Keratinocyte (primary cell): Measurements from ENCODE around the gene FNBP1. TPM values are rescaled to one million over a fixed set of nuclear protein-coding genes. Genes with fewer than 3 reads are reported as not detected.

Experiments
- DNase-seq: peaks from one replicate; pipeline ENCODE4 v3.0.0-alpha.2; 2011; ENCODE audit warnings: low read depth, missing footprints, low spot score
- FAIRE-seq: peaks from 2 replicates; lab custom pipeline; 2011; peaks lifted over from hg19 to GRCh38; lab: Jason Lieb, UNC
- H2AFZ ChIP-seq: 2 replicates; pipeline ENCODE4 v1.6.0; 2012; ENCODE audit warnings: low read length, control low read depth, inconsistent platforms; ENCODE audit not compliant: control insufficient read depth
- H3K27ac ChIP-seq: 2 replicates; pipeline ENCODE4 v1.5.1; 2011; ENCODE audit warnings: low read length; ENCODE audit not compliant: control insufficient read depth, insufficient read depth
- H3K27me3 ChIP-seq: 3 replicates; pipeline ENCODE4 v1.6.0; 2011; ENCODE audit warnings: low read length; ENCODE audit not compliant: control insufficient read depth, insufficient read depth; ENCODE audit errors: extremely low read depth
- H3K36me3 ChIP-seq, 2 experiments: 2 replicates in 1 of 2; 3 replicates in 1 of 2; pipeline ENCODE4 v1.5.1; 2011; ENCODE audit warnings: low read length in 2 of 2, mild to moderate bottlenecking in 1 of 2; ENCODE audit not compliant: control insufficient read depth in 2 of 2, insufficient read depth in 2 of 2; ENCODE audit errors: extremely low read depth in 1 of 2
- H3K4me1 ChIP-seq: 3 replicates; pipeline ENCODE4 v1.5.1; 2011; ENCODE audit warnings: low read length; ENCODE audit not compliant: control insufficient read depth, insufficient read depth; ENCODE audit errors: extremely low read depth
- H3K4me2 ChIP-seq: 3 replicates; pipeline ENCODE4 v1.6.0; 2011; ENCODE audit warnings: low read depth, low read length; ENCODE audit not compliant: control insufficient read depth, insufficient read depth; ENCODE audit errors: extremely low read depth
- H3K4me3 ChIP-seq, 3 experiments: fragments of 200-600 bp in 1 of 3; sonication (generic) in 1 of 3; 2 replicates in 2 of 3; 3 replicates in 1 of 3; pipeline ENCODE4 v1.5.1; 2011 to 2016; ENCODE audit warnings: low read length in 3 of 3, mild to moderate bottlenecking in 3 of 3, control low read depth in 2 of 3, inconsistent platforms in 1 of 3, low read depth in 1 of 3, mixed read lengths in 1 of 3, mixed run types in 1 of 3, moderate library complexity in 1 of 3; ENCODE audit not compliant: control insufficient read depth in 2 of 3, insufficient read depth in 2 of 3; ENCODE audit errors: extremely low read depth in 1 of 3
- H3K79me2 ChIP-seq: 2 replicates; pipeline ENCODE4 v1.6.0; 2012; ENCODE audit warnings: low read length; ENCODE audit not compliant: control insufficient read depth, insufficient read depth
- H3K9ac ChIP-seq: 3 replicates; pipeline ENCODE4 v1.6.0; 2011; ENCODE audit warnings: low read length; ENCODE audit not compliant: control insufficient read depth, insufficient read depth; ENCODE audit errors: extremely low read depth
- H3K9me1 ChIP-seq: 3 replicates; pipeline ENCODE4 v1.6.0; 2011; ENCODE audit warnings: low read length; ENCODE audit not compliant: control insufficient read depth, insufficient read depth; ENCODE audit errors: extremely low read depth
- H3K9me3 ChIP-seq: 2 replicates; pipeline ENCODE4 v1.5.1; 2012; ENCODE audit warnings: low read depth, low read length; ENCODE audit not compliant: control insufficient read depth
- H4K20me1 ChIP-seq: 3 replicates; pipeline ENCODE4 v1.6.0; 2011; ENCODE audit warnings: low read length; ENCODE audit not compliant: control insufficient read depth, insufficient read depth; ENCODE audit errors: extremely low read depth
- CTCF ChIP-seq, 3 experiments: IDR thresholded peaks in 1 of 3; conservative IDR thresholded peaks in 1 of 3; optimal IDR thresholded peaks in 1 of 3; 2 replicates in 2 of 3; 3 replicates in 1 of 3; pipeline versions ENCODE3 to v1.5.1; 2011; ENCODE audit warnings: low read length in 3 of 3, mild to moderate bottlenecking in 3 of 3, moderate library complexity in 2 of 3, control low read depth in 1 of 3, inconsistent platforms in 1 of 3; ENCODE audit not compliant: insufficient read depth in 2 of 3; ENCODE audit errors: extremely low read depth in 1 of 3
- EZH2 ChIP-seq: IDR thresholded peaks from one replicate; pipeline ENCODE4 v1.6.1; 2012; ENCODE audit warnings: inconsistent platforms, mild to moderate bottlenecking, low read length, moderate library complexity
- dilution Hi-C: fragments of 300-500 bp; cut with MboI; formaldehyde crosslinking; loops from one replicate; pipeline ENCODE4 v1.7.0; 2020; ENCODE audit warnings: low sequenced_read_pairs; ENCODE audit not compliant: extremely low pct_ligation_motif_present
- polyA plus RNA-seq, 5 experiments: library from polyadenylated mRNA; depleted of rRNA in 3 of 5; stranded (reverse) in 3 of 5; stranded (forward) in 1 of 5; unstranded in 1 of 5; fragments of >200 nt; gene quantifications; 1 replicate in 1 of 5; 2 replicates in 3 of 5; 3 replicates in 1 of 5; pipeline versions ENCODE4 v1.2.1 to v1.2.3, GENCODE V29; 2011 to 2012; ENCODE audit warnings: missing spikeins in 2 of 5, low read depth in 1 of 5, low replicate concordance in 1 of 5

Gene FNBP1
- polyA plus RNA-seq, 1 donor (not counting 4 experiments of a cell fraction or from before 2014, with no cell fraction given): 9.6 TPM

GRCh38 chr9:129853614-129854013 lies 189.4 kb downstream of the FNBP1 start:
- Histone ChIP-seq H3K9me3 (no peaks in the 10 kb centered on the region), H3K79me2 (no peaks in the 10 kb centered on the region), H3K27me3 (no peaks in the 10 kb centered on the region), H2AFZ (no peak overlapping the region), H3K4me2 (no peak overlapping the region), H3K4me3 (no peak overlapping the region), H3K9ac (no peak overlapping the region), H3K4me1 (no peaks in the 10 kb centered on the region), H3K9me1 (no peaks in the 10 kb centered on the region), H3K36me3 (peaks cover 13 to 26% of the 10 kb centered on the region in 2 experiments), H3K27ac (no peak overlapping the region), H4K20me1 (no peaks in the 10 kb centered on the region)
- dilution Hi-C loops: no loop called here
- no peak for FAIRE-seq
- TF ChIP-seq EZH2 (no peak), CTCF (optimal IDR thresholded peaks at IDR 0.05 in 1 of 3, IDR thresholded peaks at IDR 0.05 in 1 of 3, conservative IDR thresholded peaks at IDR 0.05 in 1 of 3; ENCODE audit: extremely low read depth in 1 of 3, insufficient read depth in 2 of 3, low read length in 3 of 3) (no peak)
- DNase-seq: no peak

- Histone ChIP-seq H3K79me2 (no peaks in the 10 kb centered on the region), H3K4me1 (no peaks in the 10 kb centered on the region), H2AFZ (no peak overlapping the region), H3K27ac (no peak overlapping the region), H3K36me3 (peaks cover 13 to 21% of the 10 kb centered on the region in 2 experiments), H3K9me1 (no peaks in the 10 kb centered on the region), H3K4me2 (no peak overlapping the region), H3K9me3 (no peaks in the 10 kb centered on the region), H3K4me3 (no peak overlapping the region), H4K20me1 (no peaks in the 10 kb centered on the region), H3K9ac (no peak overlapping the region), H3K27me3 (no peaks in the 10 kb centered on the region)
- TF ChIP-seq CTCF (optimal IDR thresholded peaks at IDR 0.05 in 1 of 3, IDR thresholded peaks at IDR 0.05 in 1 of 3, conservative IDR thresholded peaks at IDR 0.05 in 1 of 3; ENCODE audit: extremely low read depth in 1 of 3, insufficient read depth in 2 of 3, low read length in 3 of 3): no peak
- TF ChIP-seq EZH2: no peak
- dilution Hi-C loops: no loop called here
- FAIRE-seq (no peak), DNase-seq (no peak)
These were observed 190.4 kb downstream of the FNBP1 start for GRCh38 chr9:129852579-129852978.
